GM11168 (cell line): ENCODE results near the gene OR52E6.

Source experiments
- in situ Hi-C: fragments of 300-500 bp; cut with MboI; formaldehyde crosslinking; loops from one replicate; pipeline ENCODE4 v1.12.0; 2022; ENCODE audit warnings: low sequenced_read_pairs; ENCODE audit not compliant: unreplicated experiment

The OR52E6 gene

GRCh38 chr11:5807580-5807979, 34.1 kb downstream of the OR52E6 start:
- in situ Hi-C loops, result loop anchor here (25.0 kb wide), 1 partner anchor 320 kb away; the partner anchor contains the start of gene OR52D1

DNA sequence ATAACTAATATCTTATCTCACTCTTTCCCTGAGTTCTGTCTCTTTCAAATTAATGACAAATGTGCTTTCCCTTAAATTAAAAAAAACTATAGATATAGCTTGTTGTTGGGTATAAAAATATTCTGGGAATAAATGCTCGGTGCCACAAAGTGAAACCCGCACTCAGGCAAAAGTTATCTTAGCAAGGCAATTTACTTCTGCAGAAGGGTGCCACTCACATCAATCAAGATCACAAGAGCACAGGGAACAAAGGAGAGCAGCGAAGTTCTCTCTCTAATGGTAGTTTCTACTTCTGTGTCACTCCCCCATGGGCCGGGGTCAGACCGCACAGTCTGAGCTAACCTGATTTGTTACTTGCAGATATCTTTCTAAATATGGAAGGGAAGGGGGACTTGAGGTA, 37.7 kb downstream of the OR52E6 start:
- in situ Hi-C loops, result loop anchor here (5.0 to 25.0 kb wide), 2 partner anchors 202 to 317 kb away; partner anchors contain the start of gene OR52D1

- in situ Hi-C loops, result no loop called here
Observed at GRCh38 chr11:5796541-5796940, 45.2 kb downstream of the OR52E6 start.

- in situ Hi-C loops, result no loop called here
Observed at GRCh38 chr11:5791165-5791564, 50.5 kb downstream of the OR52E6 start, which contains the start of gene OR52N1. TSS of gene OR52N1 (minus strand) at chr11:5791265. CDS start at chr11:5788816, 2,449 bp downstream.
